ENCODE measurements around the gene ZNF765. TPM values are rescaled to one million over a fixed set of nuclear protein-coding genes. Genes with fewer than 3 reads are reported as not detected.

Gene ZNF765
- total RNA-seq, 2 donors from 2014 or later: 2.3 to 4.2 TPM

GRCh38 chr19:53365899-53366493 lies 29.0 kb upstream of the ZNF765 start:
- TF ChIP-seq, protein P1, sequence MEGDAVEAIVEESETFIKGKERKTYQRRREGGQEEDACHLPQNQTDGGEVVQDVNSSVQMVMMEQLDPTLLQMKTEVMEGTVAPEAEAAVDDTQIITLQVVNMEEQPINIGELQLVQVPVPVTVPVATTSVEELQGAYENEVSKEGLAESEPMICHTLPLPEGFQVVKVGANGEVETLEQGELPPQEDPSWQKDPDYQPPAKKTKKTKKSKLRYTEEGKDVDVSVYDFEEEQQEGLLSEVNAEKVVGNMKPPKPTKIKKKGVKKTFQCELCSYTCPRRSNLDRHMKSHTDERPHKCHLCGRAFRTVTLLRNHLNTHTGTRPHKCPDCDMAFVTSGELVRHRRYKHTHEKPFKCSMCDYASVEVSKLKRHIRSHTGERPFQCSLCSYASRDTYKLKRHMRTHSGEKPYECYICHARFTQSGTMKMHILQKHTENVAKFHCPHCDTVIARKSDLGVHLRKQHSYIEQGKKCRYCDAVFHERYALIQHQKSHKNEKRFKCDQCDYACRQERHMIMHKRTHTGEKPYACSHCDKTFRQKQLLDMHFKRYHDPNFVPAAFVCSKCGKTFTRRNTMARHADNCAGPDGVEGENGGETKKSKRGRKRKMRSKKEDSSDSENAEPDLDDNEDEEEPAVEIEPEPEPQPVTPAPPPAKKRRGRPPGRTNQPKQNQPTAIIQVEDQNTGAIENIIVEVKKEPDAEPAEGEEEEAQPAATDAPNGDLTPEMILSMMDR (IDR thresholded peaks at IDR 0.05): no peak
- H3K4me3 ChIP-seq: peak overlapping the region; percentile 57 to 74
- H3K4me1 ChIP-seq: peaks cover 0 to 7% of the 10 kb centered on the region in 2 donors
- H3K36me3 ChIP-seq: no peaks in the 10 kb centered on the region
- peak overlapping the region; percentile 46 to 70 for H3K27ac ChIP-seq
- H3K9me3 ChIP-seq: no peaks in the 10 kb centered on the region
- H3K27me3 ChIP-seq: no peaks in the 10 kb centered on the region
- no peak for DNase-seq (ENCODE audit: low spot score)

GRCh38 chr19:53372196-53372595 lies 22.8 kb upstream of the ZNF765 start:
- Histone ChIP-seq H3K27me3 (no peaks in the 10 kb centered on the region), H3K27ac (no peak overlapping the region), H3K4me3 (no peak overlapping the region), H3K4me1 (no peaks in the 10 kb centered on the region), H3K9me3 (no peaks in the 10 kb centered on the region), H3K36me3 (peaks cover 13% of the 10 kb centered on the region)
- no peak for DNase-seq (ENCODE audit: low spot score)
- TF ChIP-seq, protein P1 (IDR thresholded peaks at IDR 0.05): no peak

- Histone ChIP-seq H3K4me3 (no peak overlapping the region), H3K27me3 (no peaks in the 10 kb centered on the region), H3K27ac (no peak overlapping the region), H3K9me3 (no peaks in the 10 kb centered on the region), H3K4me1 (no peaks in the 10 kb centered on the region), H3K36me3 (peaks cover 23% of the 10 kb centered on the region)
- DNase-seq (ENCODE audit: low spot score): no peak
- TF ChIP-seq, protein P1 (IDR thresholded peaks at IDR 0.05): no peak
Observed at GRCh38 chr19:53374288-53374687, 20.7 kb upstream of the ZNF765 start.

- Histone ChIP-seq H3K9me3 (no peaks in the 10 kb centered on the region), H3K27me3 (no peaks in the 10 kb centered on the region), H3K4me3 (no peak overlapping the region), H3K36me3 (peaks cover 23% of the 10 kb centered on the region), H3K4me1 (no peaks in the 10 kb centered on the region), H3K27ac (no peak overlapping the region)
- TF ChIP-seq, protein P1 (IDR thresholded peaks at IDR 0.05): no peak
- DNase-seq (ENCODE audit: low spot score): no peak
Observed at GRCh38 chr19:53374743-53375142, 20.2 kb upstream of the ZNF765 start.

GRCh38 chr19:53381376-53381775 lies 13.6 kb upstream of the ZNF765 start:
- Histone ChIP-seq H3K4me1 (no peaks in the 10 kb centered on the region), H3K27me3 (no peaks in the 10 kb centered on the region), H3K4me3 (no peak overlapping the region), H3K36me3 (peaks cover 28% of the 10 kb centered on the region), H3K27ac (no peak overlapping the region), H3K9me3 (peaks cover 0 to 8% of the 10 kb centered on the region in 2 donors)
- DNase-seq (ENCODE audit: low spot score): no peak
- TF ChIP-seq, protein P1 (IDR thresholded peaks at IDR 0.05): no peak

- Histone ChIP-seq H3K27ac (no peak overlapping the region), H3K9me3 (peaks cover 0 to 3% of the 10 kb centered on the region in 2 donors), H3K4me1 (no peaks in the 10 kb centered on the region), H3K4me3 (no peak overlapping the region), H3K27me3 (no peaks in the 10 kb centered on the region), H3K36me3 (no peaks in the 10 kb centered on the region)
- TF ChIP-seq, protein P1 (IDR thresholded peaks at IDR 0.05): no peak
- no peak for DNase-seq (ENCODE audit: low spot score)
Observed at GRCh38 chr19:53388168-53388567, 6.8 kb upstream of the ZNF765 start.
